HG03521 (cell line): Measurements from ENCODE around the gene KRTAP10-5.

ENCODE experiments used
- ATAC-seq: cut with Tn5 transposase; IDR thresholded peaks from one replicate; pipeline ENCODE4 v1.9.1; 2021; ENCODE audit warnings: mild to moderate bottlenecking, moderate library complexity; ENCODE audit not compliant: unreplicated experiment

KRTAP10-5 gene

DNA sequence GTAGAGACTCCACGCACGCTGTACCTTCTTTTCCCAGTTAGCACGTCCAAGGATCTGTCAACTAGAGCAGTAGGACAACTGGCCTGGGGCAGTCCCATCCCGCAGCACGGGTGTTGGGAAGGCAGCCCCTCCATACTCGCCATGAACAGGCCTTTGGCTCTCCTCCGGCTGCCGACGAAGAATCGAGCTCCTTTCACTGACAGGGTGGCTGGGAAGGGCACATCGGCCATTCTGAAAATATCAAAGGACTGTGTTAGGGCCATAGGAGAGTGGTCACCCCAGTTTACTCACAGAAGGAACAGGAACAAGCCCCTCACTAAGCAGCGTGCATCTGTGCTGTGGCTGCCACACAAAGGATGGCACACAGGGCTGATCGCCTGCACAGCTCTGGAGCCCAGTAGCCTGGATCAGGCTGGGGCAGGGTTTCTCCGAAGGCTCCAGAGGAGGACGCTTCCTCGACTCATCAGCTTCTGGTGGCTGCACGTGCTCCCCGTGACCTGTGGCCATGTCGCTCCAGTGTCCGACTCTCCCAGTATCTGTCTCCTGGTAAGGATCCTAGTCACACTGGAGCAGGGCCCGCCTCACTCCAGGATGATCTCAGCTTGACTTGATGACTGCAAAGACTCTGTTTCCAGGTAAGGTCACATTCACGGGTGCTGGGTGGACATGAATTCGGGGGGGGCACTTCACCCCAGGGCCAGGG is 49.4 kb downstream of the KRTAP10-5 start:
- no peak for ATAC-seq

- ATAC-seq = no peak
These were observed 50.0 kb downstream of the KRTAP10-5 start for GRCh38 chr21:44530221-44530902.

DNA sequence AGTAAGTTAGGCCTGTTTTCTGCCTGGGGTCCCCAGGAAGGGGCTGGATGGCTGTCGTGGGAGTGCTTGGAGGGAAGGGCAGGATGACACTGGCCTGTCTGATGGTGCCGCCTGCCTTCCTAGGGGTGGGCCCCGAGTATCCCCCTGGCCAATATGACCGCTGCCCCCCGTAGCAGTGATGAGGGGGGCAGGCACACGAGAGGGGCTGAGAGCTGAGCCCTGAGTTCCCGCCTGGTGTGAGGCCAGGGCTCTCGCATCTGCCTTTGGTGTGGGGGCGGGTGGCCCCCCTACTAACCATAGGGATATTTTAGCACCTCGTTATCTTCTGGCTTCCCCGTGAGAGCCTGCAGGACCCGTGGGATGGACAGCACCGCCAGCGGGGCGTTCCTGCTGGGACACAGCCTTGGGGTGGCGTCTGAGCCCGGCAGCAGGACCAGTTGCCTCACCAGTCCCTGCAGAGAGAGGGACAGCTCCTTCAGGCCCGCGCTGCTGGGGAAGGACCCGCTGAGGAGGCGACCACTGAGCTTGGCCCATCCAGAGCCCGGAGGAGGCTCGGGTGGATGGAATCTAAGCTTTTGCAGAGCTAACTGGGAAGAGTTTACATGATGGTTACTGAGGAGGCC is 50.8 kb downstream of the KRTAP10-5 start:
- no peak for ATAC-seq
